SHP77 treated with DMSO at 0.1 percent for 48 hours (cell line): ENCODE results near the gene SZT2.
A peak's percentile ranks its signal among the peaks of the same experiment; 100 is the strongest.
"Not testable (repeated sequence)": the region's sequence is repeated elsewhere in the genome, so short reads cannot be mapped to it uniquely, and the experiment has no call there.

ENCODE experiments used
- DNase-seq: peaks from one replicate; lab custom pipeline; 2025; lab: John Stamatoyannopoulos, UW

Gene SZT2

DNA sequence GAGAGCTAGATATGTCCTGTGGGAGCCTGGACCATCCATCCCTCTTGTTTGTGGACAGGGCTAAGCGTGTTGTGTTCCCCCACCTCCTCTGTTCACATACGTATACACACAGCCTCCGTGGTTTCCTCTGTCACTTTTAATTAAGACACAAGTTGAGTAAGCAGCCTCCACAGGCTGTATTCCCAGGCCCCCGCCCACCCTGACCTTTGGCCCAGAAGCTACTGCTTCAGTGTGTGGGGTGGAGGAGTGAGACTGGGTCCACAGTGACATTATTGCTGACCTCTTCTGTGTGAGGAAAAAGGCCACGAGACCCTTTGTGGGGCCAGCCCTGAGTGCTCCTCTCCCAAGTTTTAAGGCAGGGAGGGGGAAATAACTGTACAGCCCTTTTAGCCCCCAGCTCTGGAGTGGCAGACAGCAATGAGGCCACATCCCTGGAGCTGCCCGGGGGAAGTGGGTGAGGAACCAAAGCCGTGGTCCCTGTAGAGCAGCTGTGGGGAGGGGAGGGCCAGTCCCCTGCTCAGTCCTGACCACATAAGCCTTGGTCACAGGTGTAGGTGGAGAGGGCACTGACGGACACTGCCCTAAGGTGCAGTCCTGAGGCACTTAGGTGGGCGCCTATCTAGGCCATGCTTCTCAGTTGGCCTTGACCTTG is 26.3 kb upstream of the SZT2 start:
- no peak for DNase-seq

DNA sequence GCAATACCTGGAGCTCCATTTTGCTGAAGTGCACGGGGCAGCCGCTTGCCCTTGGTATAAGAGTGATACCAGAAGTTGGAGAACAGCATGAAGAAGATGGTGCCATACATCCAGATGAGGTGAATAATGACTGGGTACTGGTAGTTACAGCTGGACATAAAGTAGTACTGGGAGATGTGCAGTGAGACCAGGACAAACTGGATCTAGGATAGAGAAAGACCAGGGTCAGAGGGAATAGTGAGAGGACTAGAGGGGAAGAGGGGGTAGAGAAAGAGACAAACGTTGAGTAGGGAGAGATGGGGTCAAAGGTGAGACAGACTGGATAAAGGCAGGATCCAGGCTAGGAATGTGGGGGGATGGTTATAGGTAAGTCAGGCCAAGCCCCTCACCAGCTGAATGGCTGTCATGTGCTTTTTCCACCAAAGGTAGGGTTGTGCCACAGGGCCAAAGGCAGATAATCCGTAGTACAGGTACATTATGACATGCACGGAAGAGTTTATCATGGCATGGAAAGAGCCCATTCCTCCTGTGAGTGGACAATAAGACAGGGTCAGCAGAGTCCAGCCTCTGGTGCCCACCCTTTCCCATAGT is 25.7 kb upstream of the SZT2 start:
- no peak for DNase-seq

DNA sequence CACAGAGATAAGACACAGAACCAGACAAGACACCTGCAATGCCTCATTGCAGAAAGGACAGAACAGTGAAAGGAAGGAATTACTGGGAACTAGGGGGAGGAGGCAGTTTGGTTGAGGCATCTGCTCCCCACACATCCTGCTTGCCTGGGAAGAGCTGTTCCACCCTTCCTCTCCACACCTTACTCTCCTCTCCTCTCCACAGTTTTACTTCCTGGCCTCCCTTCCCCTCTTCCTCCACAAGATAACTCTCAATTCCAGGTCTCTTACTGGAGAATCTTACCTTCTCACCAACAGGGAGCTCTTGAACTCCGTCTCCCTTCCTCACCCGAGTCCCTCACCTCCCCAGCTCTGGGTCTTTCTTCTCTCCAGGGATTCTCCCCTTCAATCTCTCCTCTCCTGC is 24.0 kb upstream of the SZT2 start:
- no peak for DNase-seq

DNA sequence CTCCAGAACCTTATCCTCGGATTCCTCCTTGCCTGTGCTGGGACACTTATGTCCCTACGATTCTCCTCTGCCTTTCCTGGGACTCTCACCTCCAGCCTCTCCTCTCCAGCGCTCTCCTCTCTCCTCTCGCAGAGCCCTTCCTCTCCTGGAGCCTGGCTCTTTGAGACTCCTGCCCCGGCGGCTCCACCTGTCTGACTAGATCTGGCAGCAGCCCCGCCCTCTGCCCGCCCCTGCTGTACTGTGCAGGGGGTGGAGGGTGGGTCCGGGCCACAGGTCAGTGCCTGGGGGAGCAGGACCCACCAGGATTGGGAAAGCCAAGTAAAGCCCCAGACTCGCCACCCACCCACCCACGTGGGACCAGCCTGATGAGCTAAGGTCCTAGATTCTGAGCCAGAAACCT is 23.5 kb upstream of the SZT2 start:
- DNase-seq: no peak

DNA sequence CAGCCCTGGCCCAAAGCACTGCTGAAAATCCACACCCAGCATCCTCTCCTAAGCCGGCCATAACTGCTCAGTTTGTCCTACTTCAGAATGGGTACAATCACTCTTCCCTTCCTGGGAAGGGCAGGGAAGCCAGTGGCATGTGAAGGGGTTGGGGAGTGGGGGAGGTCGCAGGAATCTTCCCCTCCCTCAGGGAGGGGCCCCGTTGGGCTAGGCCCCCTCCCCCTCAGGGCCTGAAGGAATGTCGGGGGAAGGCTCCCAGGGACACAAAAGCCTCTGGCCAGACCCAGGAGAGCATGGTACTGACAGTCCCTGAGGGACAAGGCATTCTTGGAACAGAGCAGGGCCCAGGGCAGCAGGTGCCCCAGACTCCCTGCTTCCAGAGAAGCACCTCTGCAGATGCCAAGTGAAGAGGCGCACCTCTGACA is 23.1 kb upstream of the SZT2 start:
- DNase-seq: no peak

DNA sequence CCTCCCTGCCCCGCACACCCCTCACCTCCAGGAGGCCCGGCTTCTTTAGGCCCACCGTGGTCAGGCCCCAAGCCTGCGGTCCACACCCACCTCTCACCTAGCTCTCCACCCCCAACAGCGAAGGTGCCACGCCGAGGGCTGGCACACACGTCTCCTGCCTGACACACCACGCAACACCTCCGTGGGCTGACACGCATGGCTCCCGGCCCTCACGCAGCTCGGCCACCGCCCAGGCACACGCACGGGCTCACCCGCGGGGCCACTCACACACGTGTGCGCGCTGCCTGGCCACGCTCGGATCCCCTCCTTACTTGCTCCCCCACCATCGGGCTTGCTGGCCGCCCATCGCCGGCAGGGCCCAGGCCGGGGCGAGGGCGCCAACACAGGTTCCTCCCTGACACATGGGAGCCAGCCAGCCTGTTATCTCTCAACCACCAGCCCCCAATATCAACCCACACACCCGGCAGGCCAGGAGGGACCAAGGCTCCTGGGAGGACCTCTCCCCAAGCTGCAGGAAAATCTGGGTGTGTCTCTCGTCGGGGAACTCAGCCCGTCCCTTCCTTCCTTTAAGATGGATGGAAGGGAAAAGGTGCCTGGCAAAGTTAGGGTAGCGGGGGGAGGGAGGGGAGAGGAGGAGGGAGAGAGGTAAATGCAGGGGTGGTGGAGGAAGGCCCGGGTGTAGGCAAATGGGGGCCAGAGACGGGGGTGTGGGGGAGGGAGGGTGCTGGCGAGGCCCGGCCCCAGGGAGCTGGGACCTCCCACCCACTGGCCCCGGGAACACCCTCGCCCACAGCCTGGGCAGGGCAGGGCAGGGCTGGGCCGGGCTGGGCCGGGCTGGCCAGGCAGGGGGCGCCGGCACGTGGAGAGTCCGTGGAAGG is 22.4 kb upstream of the SZT2 start:
- no peak for DNase-seq

DNA sequence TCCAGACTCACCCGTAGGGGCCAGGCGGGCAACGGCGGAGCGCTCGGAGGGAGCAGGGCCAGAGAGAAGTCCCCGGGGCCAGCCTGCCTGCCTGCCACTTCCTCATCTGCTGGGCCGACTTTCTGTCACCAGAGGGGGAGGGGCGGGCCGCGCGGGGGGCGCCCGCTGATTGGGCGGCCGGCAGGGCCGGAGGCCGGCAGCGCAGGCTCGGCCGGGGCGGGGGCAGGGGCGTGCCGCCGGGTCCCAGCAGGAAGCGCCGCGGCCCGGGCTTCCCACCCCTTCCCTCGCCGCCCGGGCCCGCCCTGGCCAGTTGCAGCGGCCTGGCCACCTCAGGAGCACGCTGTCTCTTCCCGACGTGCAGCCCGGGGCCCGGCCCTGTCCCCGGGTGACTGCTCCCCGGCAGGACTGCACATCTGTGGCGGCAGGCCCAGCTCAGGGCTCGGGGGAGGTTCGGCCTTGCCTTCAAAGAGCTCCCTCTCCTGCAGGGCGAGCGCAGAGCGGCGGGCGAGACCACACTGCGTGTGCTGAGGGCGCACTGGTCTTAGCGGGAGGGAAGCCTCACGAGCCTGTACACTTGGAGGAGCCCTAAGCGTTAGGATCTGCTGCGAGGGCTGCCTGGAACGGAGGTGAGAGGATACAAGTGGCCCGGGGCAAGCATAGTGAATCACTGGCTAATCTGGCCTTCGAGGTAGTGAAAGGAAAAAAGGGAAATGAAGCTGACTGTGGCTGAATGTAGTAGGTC is 21.6 kb upstream of the SZT2 start, which contains the start of gene ELOVL1:
Gene ELOVL1, minus strand, starts transcription at position 108 of the 742 bp plus-strand sequence. CDS start 2,402 bp downstream, outside the sequence.
- peak; percentile 48 for DNase-seq

DNA sequence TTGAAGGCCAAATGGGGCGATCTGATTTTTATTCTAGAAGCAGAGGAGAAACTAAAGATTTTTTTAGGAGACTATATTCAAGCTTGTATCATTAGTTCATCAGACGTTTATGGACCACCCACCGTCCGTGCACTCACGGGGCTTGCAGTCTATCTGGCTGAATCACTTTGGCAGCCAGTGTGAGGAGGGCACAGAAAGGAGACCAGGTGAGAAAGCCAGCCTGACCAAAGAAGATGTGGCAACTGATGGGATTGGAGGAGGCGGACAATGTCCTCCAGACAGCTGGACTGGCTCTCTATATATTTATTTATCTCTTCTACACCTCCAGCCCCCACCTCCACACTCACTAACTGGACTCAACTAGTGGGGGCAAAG is 21.1 kb upstream of the SZT2 start:
- no peak for DNase-seq

DNA sequence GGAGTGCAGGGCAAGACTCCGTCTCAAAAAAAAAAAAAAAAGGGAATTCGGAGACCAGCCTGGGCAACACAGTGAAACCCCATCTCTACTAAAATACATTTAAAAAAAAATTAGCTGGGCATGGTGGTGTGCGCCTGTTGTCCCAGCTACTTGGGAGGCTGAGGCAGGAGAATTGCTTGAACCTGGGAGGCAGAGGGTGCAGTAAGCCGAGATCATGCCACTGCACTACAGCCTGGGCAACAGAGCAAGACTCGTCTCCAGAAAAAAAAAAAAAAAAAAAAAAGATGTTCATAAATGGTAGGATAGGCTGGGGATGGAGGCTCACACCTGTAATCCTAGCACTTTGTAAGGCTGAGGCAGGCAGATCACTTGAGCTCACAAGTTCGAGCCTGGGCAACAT is 19.9 kb upstream of the SZT2 start:
- DNase-seq: not testable (repeated sequence)

DNA sequence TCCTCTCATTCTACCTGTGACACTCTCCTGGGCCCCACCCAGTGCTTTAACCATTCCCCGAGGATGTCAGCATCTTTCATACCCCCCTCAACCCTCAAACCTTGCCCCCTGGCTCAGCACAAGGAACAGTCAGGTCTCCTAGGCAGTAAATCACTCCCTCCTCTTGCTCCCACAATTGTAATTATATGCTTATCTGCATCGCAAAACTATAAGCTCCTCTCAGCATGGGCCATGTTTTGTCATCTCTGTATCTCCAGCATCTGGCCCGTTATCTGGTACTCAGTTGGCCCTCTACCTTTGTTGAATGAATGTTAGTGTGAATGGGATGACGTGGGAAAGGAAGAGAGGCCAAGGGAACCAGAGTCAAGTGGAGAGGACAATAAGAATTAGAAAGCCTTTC is 19.1 kb upstream of the SZT2 start:
- no peak for DNase-seq

DNA sequence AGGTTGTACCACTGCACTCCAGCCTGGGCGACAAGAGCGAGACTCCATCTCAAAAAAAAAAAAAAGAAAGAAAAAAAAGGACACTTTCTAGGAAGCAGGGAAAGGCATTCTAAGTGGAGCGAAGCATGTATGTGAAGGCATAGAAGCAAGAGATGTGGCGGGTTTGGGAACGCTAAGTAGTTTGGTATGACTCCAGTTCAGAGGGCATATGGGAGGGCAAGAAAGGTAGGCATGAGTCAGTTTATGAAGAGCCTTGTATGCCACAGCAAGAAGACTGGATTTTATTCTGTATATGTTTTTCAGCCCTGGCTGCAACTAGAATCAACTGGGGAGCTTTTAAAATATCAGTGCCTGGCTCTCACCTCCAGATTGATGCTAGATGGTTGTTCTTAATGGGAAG is 17.5 kb upstream of the SZT2 start:
- DNase-seq: no peak

DNA sequence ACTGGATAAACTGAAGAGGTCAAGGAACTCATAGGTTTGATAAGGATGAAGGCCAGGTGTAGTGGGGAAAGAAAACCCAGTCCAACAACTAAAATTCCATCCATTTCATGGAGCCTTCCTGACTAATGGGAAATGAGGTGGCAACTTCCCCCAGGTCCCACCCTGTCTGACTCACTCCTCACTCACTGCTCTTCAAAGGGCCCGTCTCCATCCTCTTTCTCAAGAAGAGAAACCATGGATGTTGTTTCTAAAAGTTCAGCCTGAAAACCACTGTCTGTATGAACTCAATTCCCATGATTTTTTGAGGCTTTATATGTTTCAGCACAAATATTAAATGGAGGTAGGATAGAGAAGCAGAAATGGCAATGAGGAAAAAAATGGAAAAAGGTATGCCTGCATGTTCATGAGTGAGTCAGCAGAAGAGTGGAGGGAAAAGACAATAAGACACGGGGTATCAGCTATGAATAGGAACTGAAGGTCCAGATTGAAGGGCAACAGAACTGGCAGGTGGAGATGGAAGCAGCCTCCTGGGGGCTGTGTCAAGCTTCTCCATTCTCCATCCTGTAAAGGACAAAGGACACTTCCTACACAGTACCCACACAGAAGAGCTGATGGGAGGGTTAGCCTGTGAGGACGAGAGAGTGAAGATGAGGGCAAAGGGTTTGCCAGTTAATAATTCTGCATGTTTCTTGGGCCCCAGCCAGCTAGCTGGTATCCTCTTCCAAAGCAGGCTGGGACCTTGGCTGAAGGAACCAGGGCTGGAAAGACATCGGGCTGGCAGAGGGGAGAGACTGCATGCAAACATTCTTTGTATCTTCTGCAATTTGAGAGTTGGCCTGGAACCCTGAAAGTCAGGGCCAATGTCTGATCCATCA is 16.4 kb upstream of the SZT2 start:
- no peak for DNase-seq

DNA sequence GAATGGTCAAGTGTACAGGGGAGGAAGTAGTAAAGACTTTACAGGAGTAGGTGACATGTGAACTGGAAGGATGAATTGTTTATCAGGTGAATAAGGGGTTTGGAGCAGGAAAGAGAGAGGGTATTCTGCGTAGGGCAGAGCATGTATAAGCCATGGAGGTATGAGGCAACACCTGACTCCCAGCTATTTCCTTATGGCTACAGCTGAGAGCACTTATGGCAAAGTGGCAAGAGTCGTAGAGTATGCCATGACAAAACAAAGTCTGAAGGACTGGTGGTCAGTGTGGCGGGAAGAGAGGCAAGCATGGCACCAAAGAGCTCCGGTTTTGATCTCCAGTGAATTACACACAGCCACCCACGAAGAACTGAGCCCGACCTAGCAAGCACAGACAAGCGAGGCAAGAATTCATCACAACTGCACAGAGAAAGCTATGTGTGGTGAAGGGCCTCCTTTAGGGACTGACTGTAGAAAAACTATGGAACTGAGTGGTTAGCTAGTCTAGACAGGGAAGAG is 12.9 kb upstream of the SZT2 start:
- DNase-seq: no peak

DNA sequence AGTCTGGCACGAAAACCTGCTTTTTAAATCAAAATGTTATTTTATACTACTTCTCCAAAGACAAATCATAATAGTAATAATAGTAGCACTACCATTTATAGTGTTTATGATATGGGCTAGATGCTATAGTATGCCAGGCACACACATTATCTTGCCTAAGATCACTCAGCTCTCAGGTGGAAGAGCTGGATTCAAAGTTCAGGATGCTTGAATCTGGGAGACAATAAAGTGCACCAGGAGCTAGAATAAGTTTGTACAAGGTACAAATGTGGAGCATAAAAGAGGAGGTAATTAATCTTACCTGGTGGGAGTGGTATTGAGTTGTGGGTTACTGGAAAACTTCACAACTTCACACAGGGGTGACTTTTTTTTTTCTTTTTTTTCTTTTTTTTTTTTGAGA is 11.9 kb upstream of the SZT2 start:
- no peak for DNase-seq

DNA sequence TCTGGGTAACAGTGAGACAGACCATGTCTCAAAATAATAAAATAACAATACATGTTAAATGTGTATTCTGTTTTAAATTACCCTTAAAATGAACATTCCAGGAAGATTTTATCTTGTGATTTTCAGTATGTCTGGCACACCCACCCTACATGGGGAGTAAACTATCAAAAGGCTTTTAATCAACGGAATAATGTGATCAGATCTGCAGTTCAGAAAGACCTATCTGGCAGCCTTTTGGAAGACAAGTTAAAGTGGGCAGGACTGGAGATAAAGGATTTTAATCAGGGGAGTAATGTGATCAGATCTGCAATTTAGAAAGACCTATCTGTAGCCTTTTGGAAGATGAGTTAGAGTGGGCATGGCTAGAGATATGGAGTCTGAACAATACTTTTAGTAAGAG is 10.2 kb upstream of the SZT2 start:
- no peak for DNase-seq

DNA sequence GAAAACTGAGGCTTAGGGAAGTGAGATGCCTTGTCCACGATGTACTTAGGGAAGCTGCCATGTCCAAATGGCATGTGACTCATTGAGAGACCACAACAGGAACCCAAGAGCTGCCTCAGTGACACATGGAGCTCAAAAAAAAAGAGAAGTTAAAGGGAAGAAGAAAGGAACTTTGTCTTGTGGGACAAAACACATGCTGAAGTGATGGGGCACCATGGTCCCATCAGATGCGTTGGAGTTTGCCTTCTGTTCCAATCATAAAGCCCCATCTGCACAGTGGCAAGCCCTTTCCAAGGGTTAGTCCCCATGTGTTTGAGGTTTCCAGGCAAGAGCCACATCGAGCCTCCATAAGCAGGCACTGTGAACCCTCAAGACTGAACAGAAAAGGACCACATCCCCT is 8.1 kb upstream of the SZT2 start:
- DNase-seq: no peak

DNA sequence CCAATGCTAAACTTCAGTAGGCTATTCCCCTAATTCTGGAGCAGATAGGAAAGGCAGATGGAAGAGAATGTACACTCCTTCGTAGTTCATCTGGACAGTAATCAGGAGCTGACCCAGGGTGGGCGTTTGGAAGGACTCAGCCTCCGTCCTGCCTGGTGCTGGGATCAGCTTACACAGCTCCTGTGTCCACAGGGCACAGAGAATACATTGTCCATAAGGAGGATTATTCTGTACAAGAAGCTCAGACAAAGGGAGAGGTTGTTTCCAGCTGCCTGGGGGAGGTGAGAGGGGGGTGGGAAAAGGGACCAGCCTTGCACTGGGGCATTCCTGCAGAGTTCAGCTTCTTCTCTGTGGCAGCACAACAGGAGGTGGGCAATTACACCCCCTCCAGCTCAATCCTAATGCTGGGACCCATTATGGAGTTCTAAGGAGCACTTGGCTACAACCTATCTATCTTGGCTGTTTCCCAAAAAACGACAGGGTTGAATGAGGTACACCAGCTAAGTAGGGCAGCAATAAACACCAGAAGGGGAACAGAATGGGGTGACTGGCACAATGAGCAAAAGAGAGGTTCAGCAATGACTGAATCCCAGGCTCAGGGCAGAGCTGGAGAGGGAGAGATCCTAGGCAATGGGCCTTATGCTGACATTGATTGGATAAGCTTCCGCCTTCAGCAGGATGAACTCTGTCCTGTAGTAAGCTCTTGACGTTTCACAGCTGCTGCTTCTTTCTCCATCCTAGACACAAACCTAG is 7.5 kb upstream of the SZT2 start:
- DNase-seq: no peak

DNA sequence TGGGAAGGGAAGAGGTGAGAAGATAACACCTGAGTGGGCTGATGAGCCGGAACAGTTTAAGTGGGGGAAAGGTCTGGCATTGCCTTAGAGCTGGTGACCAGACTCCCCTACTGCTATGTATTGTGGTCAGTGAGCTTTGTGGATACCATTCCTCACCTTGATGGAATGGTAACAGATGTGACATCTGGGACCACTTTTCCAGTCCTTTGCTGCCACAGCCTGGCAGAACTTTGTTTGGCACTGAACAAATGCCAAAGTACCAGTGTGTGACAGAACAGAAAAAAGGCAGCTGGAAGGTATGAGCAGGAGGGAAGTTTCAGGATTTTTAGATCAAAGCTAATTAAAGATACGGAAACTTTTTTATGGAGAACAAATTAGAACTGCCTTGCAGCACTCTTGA is 6.2 kb upstream of the SZT2 start:
- DNase-seq: no peak

DNA sequence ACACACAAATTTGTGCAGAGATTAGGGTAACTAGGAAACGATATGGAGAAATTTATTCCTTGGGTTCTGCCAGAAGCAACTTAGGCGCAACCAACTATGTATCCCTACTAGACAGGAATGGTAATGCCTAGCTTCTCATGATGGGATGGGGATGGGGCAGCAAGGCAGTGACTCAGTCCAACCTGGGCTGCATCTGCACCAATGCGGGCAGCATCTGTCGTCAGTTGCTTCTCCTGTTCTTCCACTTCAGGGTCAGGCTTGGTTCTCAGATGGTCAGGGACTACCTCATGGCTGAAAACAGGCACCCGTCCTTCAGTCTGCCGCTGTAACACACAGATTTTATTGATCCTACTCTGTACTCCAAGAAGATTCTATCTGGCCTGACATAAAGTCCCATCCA is 3.0 kb upstream of the SZT2 start:
- no peak for DNase-seq

DNA sequence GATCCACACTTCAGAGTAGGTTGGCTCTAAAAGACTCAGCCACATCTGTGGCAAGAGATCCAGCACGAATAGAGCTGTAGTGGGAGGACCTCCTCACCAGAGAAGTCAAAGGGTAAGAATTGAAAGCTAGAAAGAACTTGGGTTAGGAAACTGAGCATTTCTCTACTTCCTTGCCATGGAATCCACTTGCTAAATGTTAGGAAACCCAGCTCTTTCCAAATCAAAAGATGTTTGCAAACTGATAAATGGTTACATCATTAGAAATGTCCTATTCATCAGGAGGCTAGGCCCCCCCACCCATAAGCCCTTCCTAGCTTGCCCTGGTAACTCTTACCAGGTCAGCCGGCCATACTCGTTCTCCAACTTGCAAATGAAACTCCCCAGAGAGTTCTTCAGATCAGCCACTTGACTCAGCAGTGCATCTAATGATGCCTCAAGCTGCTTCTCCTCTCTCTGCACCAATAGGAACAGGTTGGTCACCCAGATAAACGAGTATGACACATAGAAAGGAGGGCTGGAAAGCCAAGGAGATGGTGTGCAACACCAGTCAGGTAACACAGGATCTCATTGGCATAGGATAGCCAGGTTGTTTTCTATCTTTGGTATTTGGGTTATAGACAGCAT is 1.6 kb upstream of the SZT2 start:
- no peak for DNase-seq
